Tibial nerve (tissue), 4 donors: Measurements from ENCODE around the gene NOS3.

ENCODE experiments used
- CTCF ChIP-seq, 5 experiments: fragments of 200-600 bp in 3 of 5; fragments of 450-650 bp in 2 of 5; sonication (generic) in 3 of 5; IDR thresholded peaks; one replicate each; pipeline ENCODE4 v1.5.1; 2016 to 2019; ENCODE audit warnings: antibody characterized with exemption in 5 of 5, mild to moderate bottlenecking in 3 of 5, moderate library complexity in 2 of 5
- EP300 ChIP-seq, 2 donors: sonication (generic); formaldehyde crosslinking; IDR thresholded peaks; one replicate each; pipeline ENCODE4 v1.6.1; 2017; ENCODE audit warnings: antibody characterized with exemption in 2 of 2, mild to moderate bottlenecking in 1 of 2
- POLR2A ChIP-seq, 2 donors: fragments of 450-650 bp; IDR thresholded peaks; one replicate each; pipeline ENCODE4 v1.6.1; 2017; ENCODE audit warnings: antibody characterized with exemption in 2 of 2, mild to moderate bottlenecking in 2 of 2, moderate library complexity in 2 of 2

- TF ChIP-seq CTCF (IDR thresholded peaks at IDR 0.05) (no peak), POLR2A (IDR thresholded peaks at IDR 0.05) (no peak), EP300 (IDR thresholded peaks at IDR 0.05) (no peak)
Observed at GRCh38 chr7:150981644-150982043, 9.2 kb upstream of the NOS3 start.
